IMR-90 (cell line): ENCODE measurements around the gene ABHD17C. TPM values are rescaled to one million over a fixed set of nuclear protein-coding genes. Genes with fewer than 3 reads are reported as not detected.

Source experiments
- ATAC-seq: fragments of 200-7000 bp; cut with Tn5 transposase; 2 replicates; pipeline ENCODE4 v1.9.1; 2020; ENCODE audit warnings: low read depth, mild to moderate bottlenecking, moderate library complexity
- BruUV-seq: library from RNA; stranded (reverse); fragments of 400-500 nt; replicated peaks from 2 replicates; lab custom pipeline; 2021; lab: Mats Ljungman, UMichigan
- CTCF ChIA-PET: fragments of 300-600 bp; formaldehyde crosslinking; extraction: SDS; loops from one replicate; lab custom pipeline; 2021; ENCODE audit warnings: antibody characterized with exemption; lab: Yijun Ruan, JAX
- POLR2A ChIA-PET: fragments of 300-600 bp; sonication (Branson Sonifier 250); formaldehyde crosslinking; loops from one replicate; lab custom pipeline; 2022; ENCODE audit warnings: antibody characterized with exemption; ENCODE audit not compliant: unreplicated experiment; lab: Charles Lee
- DNase-seq: peaks from one replicate; pipeline ENCODE4 v3.0.0; 2013
- H2AFZ ChIP-seq: replicated peaks from 2 replicates; pipeline ENCODE3; 2013; ENCODE audit warnings: low read length, mild to moderate bottlenecking; ENCODE audit not compliant: poor library complexity
- H2AK5ac ChIP-seq: 2 replicates; pipeline ENCODE4 v1.6.1; 2013; ENCODE audit warnings: low read depth, low read length, inconsistent platforms
- H2AK9ac ChIP-seq: replicated peaks from 2 replicates; pipeline ENCODE3; 2013; ENCODE audit warnings: mild to moderate bottlenecking, low read depth, low read length, moderate library complexity; ENCODE audit not compliant: poor library complexity
- H2BK120ac ChIP-seq: 2 replicates; pipeline ENCODE4 v1.6.1; 2013; ENCODE audit warnings: low read depth, low read length, inconsistent platforms
- H2BK15ac ChIP-seq: 3 replicates; pipeline ENCODE4 v1.6.1; 2013; ENCODE audit warnings: low read depth, low read length, inconsistent platforms
- H2BK20ac ChIP-seq: 2 replicates; pipeline ENCODE4 v1.6.1; 2013; ENCODE audit warnings: low read depth, mild to moderate bottlenecking, inconsistent platforms, low read length, moderate library complexity
- H2BK5ac ChIP-seq: 2 replicates; pipeline ENCODE4 v1.6.1; 2013; ENCODE audit warnings: mild to moderate bottlenecking, low read depth, low read length, inconsistent platforms; ENCODE audit not compliant: poor library complexity, severe bottlenecking
- H3K14ac ChIP-seq: replicated peaks from 2 replicates; pipeline ENCODE4 v1.6.1; 2013; ENCODE audit warnings: low read depth, low read length, inconsistent platforms
- H3K18ac ChIP-seq: 2 replicates; pipeline ENCODE4 v1.6.1; 2013; ENCODE audit warnings: low read depth, low read length, control low read depth
- H3K23ac ChIP-seq: 2 replicates; pipeline ENCODE4 v1.6.1; 2013; ENCODE audit warnings: low read depth, low read length, inconsistent platforms
- H3K27ac ChIP-seq: 2 replicates; pipeline ENCODE4 v1.5.1; 2013; ENCODE audit warnings: mild to moderate bottlenecking, control low read depth, low read length; ENCODE audit not compliant: insufficient read depth
- H3K27me3 ChIP-seq: 2 replicates; pipeline ENCODE4 v1.6.1; 2013; ENCODE audit warnings: low read length; ENCODE audit not compliant: control insufficient read depth, insufficient read depth
- H3K36me3 ChIP-seq: 2 replicates; pipeline ENCODE4 v1.6.1; 2013; ENCODE audit warnings: low read length, mixed read lengths; ENCODE audit not compliant: control insufficient read depth, insufficient read depth
- H3K4ac ChIP-seq: 2 replicates; pipeline ENCODE4 v1.6.1; 2013; ENCODE audit warnings: low read depth, low read length, inconsistent platforms
- H3K4me1 ChIP-seq: 2 replicates; pipeline ENCODE4 v1.6.1; 2013; ENCODE audit warnings: low read length, mixed read lengths; ENCODE audit not compliant: control insufficient read depth, insufficient read depth
- H3K4me2 ChIP-seq: 2 replicates; pipeline ENCODE4 v1.6.1; 2013; ENCODE audit warnings: low read depth, mild to moderate bottlenecking, control low read depth, low read length, moderate library complexity
- H3K4me3 ChIP-seq: 2 replicates; pipeline ENCODE4 v1.5.1; 2013; ENCODE audit warnings: low read depth, mild to moderate bottlenecking, control low read depth, low read length, moderate library complexity; ENCODE audit not compliant: insufficient read depth
- H3K56ac ChIP-seq: 2 replicates; pipeline ENCODE4 v1.6.1; 2013; ENCODE audit warnings: low read length, inconsistent platforms; ENCODE audit not compliant: insufficient read depth; ENCODE audit errors: extremely low read depth
- H3K79me1 ChIP-seq, 2 experiments: 2 replicates each; pipeline ENCODE4 v1.6.1; 2013; ENCODE audit warnings: low read length in 2 of 2, inconsistent platforms in 1 of 2, low read depth in 1 of 2
- H3K9ac ChIP-seq: 2 replicates; pipeline ENCODE4 v1.6.1; 2013; ENCODE audit warnings: low read depth, low read length, control low read depth
- H3K9me1 ChIP-seq: 2 replicates; pipeline ENCODE4 v1.6.1; 2013; ENCODE audit warnings: low read length, inconsistent platforms; ENCODE audit not compliant: insufficient read depth
- H3K9me3 ChIP-seq: 2 replicates; pipeline ENCODE4 v1.6.1; 2013; ENCODE audit warnings: low read length; ENCODE audit not compliant: control insufficient read depth, insufficient read depth
- H4K20me1 ChIP-seq: 2 replicates; pipeline ENCODE4 v1.6.1; 2013; ENCODE audit warnings: low read length, inconsistent platforms; ENCODE audit not compliant: insufficient read depth
- H4K5ac ChIP-seq: 2 replicates; pipeline ENCODE4 v1.6.1; 2013; ENCODE audit warnings: mild to moderate bottlenecking, low read depth, low read length, control low read depth
- H4K8ac ChIP-seq, 2 experiments: 2 replicates each; pipeline ENCODE4 v1.6.1; 2013; ENCODE audit warnings: low read depth in 2 of 2, low read length in 2 of 2, control low read depth in 1 of 2, inconsistent platforms in 1 of 2
- H4K91ac ChIP-seq: 2 replicates; pipeline ENCODE4 v1.6.1; 2013; ENCODE audit warnings: low read depth, low read length, inconsistent platforms; ENCODE audit not compliant: insufficient read depth
- BHLHE40 ChIP-seq: fragments of 150-350 bp; IDR thresholded peaks from 2 replicates; pipeline ENCODE4 v1.6.1; 2016; ENCODE audit warnings: mild to moderate bottlenecking, low read depth, low read length
- CEBPB ChIP-seq: IDR thresholded peaks from 2 replicates; pipeline ENCODE4 v1.6.1; 2012; ENCODE audit warnings: low read depth, low read length, improper control_type of control experiment
- CHD1 ChIP-seq: IDR thresholded peaks from 2 replicates; pipeline ENCODE4 v1.6.1; 2012; ENCODE audit warnings: low read depth, low read length, improper control_type of control experiment
- CTCF ChIP-seq: conservative IDR thresholded peaks from 2 replicates; pipeline ENCODE4 v1.5.1; 2012; ENCODE audit warnings: mild to moderate bottlenecking, low read depth, low read length, improper control_type of control experiment
- FOS ChIP-seq: fragments of 150-350 bp; IDR thresholded peaks from 2 replicates; pipeline ENCODE4 v1.6.1; 2016; ENCODE audit warnings: low read depth, low read length
- MXI1 ChIP-seq: IDR thresholded peaks from 2 replicates; pipeline ENCODE4 v1.6.1; 2012; ENCODE audit warnings: low read depth, mild to moderate bottlenecking, low read length, moderate library complexity, borderline replicate concordance
- RCOR1 ChIP-seq: IDR thresholded peaks from 2 replicates; pipeline ENCODE4 v1.6.1; 2012; ENCODE audit warnings: mild to moderate bottlenecking, low read length, improper control_type of control experiment; ENCODE audit not compliant: insufficient replicate concordance
- RFX5 ChIP-seq: IDR thresholded peaks from 2 replicates; pipeline ENCODE4 v1.8.0; 2012; ENCODE audit warnings: low read depth, mild to moderate bottlenecking, low read length, moderate library complexity
- SMC3 ChIP-seq: fragments of 150-350 bp; IDR thresholded peaks from 2 replicates; pipeline ENCODE4 v1.6.1; 2016; ENCODE audit warnings: low read depth, mild to moderate bottlenecking, antibody characterized with exemption, low read length, moderate library complexity
- WGBS, 2 experiments: methylation state at CpG; one replicate each; pipeline versions ENCODE4 v1.1.5 to v1.1.7; 2013; ENCODE audit warnings: missing lambda C conversion rate in 2 of 2; ENCODE audit not compliant: insufficient read length in 1 of 2; ENCODE audit errors: extremely low coverage in 2 of 2; 5-methylcytosine and 5-hydroxymethylcytosine counted together
- dilution Hi-C: fragments of 300-500 bp; cut with HindIII; formaldehyde crosslinking; loops from one replicate; pipeline ENCODE4 v1.14.3; 2018; ENCODE audit warnings: low sequenced_read_pairs; ENCODE audit not compliant: unreplicated experiment
- in situ Hi-C: fragments of 300-500 bp; cut with MboI; formaldehyde crosslinking; loops from 3 replicates; pipeline ENCODE4 v1.14.3; 2019; ENCODE audit warnings: low sequenced_read_pairs, inconsistent platforms, mixed read lengths
- intact Hi-C: fragments of 100-400 bp; cut with micrococcal nuclease; formaldehyde crosslinking; loops from 2 replicates; pipeline ENCODE4 v1.10.0; 2022
- polyA plus RNA-seq, 3 experiments: library from polyadenylated mRNA; depleted of rRNA; stranded (reverse); fragments of >200 nt; gene quantifications; 2 replicates each; pipeline ENCODE4 v1.2.3, GENCODE V29; 2012; ENCODE audit warnings: low replicate concordance in 1 of 3
- total RNA-seq: library from RNA; depleted of rRNA; stranded (reverse); fragments of >200 nt; gene quantifications from 2 replicates; pipeline ENCODE4 v1.2.3, GENCODE V29; 2012
- TF ChIP-seq, protein P1 (sequence below): fragments of 150-350 bp; IDR thresholded peaks from 2 replicates; pipeline ENCODE4 v1.6.1; 2017; ENCODE audit warnings: mild to moderate bottlenecking, antibody characterized with exemption, low read length, low read depth

ABHD17C gene
- total and polyA plus RNA-seq, 2 of the 4 experiments (the other 2 are of a cell fraction): 5.4 to 10.3 TPM

- peak; percentile 18 for ATAC-seq
- in situ Hi-C loops: no loop called here
- CTCF ChIA-PET: interaction anchor here (0.5 to 1.6 kb wide), 5 partner anchors 10 to 1442 kb away, joined by 3 read pairs; partner anchors contain the start of gene CEMIP
Observed at GRCh38 chr15:80789296-80789695, 94.2 kb downstream of the ABHD17C start.

More at GRCh38 chr15:80789296-80789695, 94.2 kb downstream of the ABHD17C start:
- intact Hi-C loops (no loop called here), dilution Hi-C loops (no loop called here)
- Histone ChIP-seq H4K5ac (peak overlapping the region; percentile 11), H4K8ac (peak overlapping the region in 1 of 2 experiments; percentile 83; a peak in 3 of 4 replicates), H2AFZ (peak overlapping the region; percentile 80), H3K14ac (peak overlapping the region; percentile 95), H3K4me1 (peaks cover 20% of the 10 kb centered on the region), H2BK20ac (peak overlapping the region; percentile 94), H2BK15ac (peak overlapping the region; percentile 59; the same call in 2 of the 3 replicates), H3K18ac (peak overlapping the region; percentile 73), H3K23ac (peak overlapping the region; percentile 85; the same call in 1 of the 2 replicates), H3K56ac (peak overlapping the region; percentile 73; the same call in 1 of the 2 replicates), H3K36me3 (peaks cover 66% of the 10 kb centered on the region), H2AK9ac (peak overlapping the region; percentile 49), H3K9me1 (peaks cover 14% of the 10 kb centered on the region), H3K9ac (peak overlapping the region; percentile 27; the same call in 1 of the 2 replicates), H3K4ac (peak overlapping the region; percentile 95), H2BK5ac (peak overlapping the region; percentile 85), H3K9me3 (no peaks in the 10 kb centered on the region), H3K4me3 (no peak overlapping the region), H3K27ac (peak overlapping the region; percentile 89), H3K4me2 (peak overlapping the region; percentile 72), H2BK120ac (peak overlapping the region; percentile 92), H4K91ac (peak overlapping the region; percentile 82), H3K27me3 (no peaks in the 10 kb centered on the region), H2AK5ac (peak overlapping the region; percentile 29; the same call in 1 of the 2 replicates), H4K20me1 (peaks cover 65% of the 10 kb centered on the region), H3K79me1 (peaks cover 9 to 39% of the 10 kb centered on the region in 2 experiments; a peak in 3 of 4 replicates)
- BruUV-seq: no TSS peak
- no CpG with 5 or more reads among the region's 5 CpGs for WGBS, 2 experiments
- TF ChIP-seq BHLHE40 (no peak), FOS (no peak), CHD1 (no peak), CEBPB (peak; percentile 81), RCOR1 (no peak), MXI1 (no peak), SMC3 (0 out of 2 replicates have a peak, but pooled peaks have one; percentile 0), RFX5 (no peak), CTCF (no peak)
- TF ChIP-seq, protein P1, sequence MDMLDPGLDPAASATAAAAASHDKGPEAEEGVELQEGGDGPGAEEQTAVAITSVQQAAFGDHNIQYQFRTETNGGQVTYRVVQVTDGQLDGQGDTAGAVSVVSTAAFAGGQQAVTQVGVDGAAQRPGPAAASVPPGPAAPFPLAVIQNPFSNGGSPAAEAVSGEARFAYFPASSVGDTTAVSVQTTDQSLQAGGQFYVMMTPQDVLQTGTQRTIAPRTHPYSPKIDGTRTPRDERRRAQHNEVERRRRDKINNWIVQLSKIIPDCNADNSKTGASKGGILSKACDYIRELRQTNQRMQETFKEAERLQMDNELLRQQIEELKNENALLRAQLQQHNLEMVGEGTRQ: no peak
- DNase-seq: peak; percentile 78
- POLR2A ChIA-PET: no interaction called here
